ENCODE results near the gene ORMDL3.

Gene ORMDL3

DNA sequence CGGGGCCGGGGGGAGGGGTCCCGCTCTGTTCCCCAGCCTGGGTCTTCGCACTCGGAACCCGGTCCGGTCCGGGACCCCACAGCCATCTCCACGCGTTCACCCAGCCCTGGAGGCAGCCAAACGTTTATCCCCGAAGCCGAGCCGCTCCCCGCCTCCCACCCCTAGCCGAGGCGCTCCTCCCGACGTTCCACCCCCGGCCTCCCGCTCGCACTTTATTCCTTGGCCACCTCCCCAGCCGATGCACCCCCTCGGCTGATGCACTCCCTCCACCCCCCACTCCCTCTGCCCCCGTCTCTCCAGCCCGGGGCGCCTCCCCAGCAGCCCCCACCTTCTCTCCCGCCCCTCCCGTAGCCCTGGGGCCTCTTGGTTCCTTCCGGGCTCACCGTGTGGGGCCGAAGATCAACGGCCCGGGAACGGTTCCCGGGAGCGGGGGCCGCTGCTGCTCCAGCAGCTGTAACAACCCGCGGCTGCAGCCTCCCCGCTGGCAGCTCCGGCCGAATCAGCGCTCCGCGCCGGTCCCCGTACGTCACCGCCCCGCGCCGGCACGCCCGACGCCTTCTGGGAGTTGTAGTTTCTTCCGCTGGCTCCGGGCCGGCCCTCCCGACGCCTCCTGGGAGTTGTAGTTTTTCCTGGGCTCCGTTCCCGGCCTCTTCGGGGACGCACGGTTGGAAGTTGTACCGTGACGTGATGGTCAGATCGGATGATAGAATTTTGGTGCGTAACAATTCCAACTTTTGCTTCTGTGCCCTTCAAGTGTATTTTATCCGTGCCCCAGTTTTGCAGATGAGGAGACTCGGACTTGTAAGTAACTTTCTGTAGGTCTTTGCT lies at the start of gene ORMDL3, which contains the start of gene LRRC3C:
Gene ORMDL3, minus strand, starts transcription at position 501 of the 828 bp plus-strand sequence. CDS start 3,398 bp downstream, outside the sequence.
Gene LRRC3C, plus strand, starts transcription at position 632 of the 828 bp plus-strand sequence. CDS start 13,792 bp downstream, outside the sequence.
- peak; percentile 92 for DNase-seq

- DNase-seq: no peak
These were observed 48.4 kb upstream of the ORMDL3 start for GRCh38 chr17:39975801-39976200.

- DNase-seq: no peak
These were observed 47.0 kb upstream of the ORMDL3 start for GRCh38 chr17:39974433-39974832.

DNA sequence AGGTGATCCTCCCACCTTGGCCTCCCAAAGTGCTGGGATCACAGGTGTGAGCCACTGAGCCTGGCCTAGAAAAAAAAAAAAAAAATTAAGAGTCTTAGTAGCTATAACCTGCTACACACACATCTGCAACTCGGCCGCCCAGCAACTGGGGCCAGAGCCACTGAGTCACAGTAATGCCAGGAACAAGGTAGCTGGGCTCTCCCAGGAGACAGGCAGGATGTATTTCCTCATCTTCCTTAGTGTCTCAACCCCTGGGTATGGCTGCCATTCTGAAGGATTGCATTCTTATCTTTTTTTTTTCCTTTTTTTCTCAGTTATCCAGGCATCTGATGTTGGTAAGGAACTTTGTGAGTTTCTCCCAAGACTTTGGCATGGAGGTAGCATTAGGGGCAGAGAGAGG lies 46.1 kb upstream of the ORMDL3 start:
- no peak for DNase-seq

GRCh38 chr17:39972271-39972670 lies 44.9 kb upstream of the ORMDL3 start:
- DNase-seq: no peak

GRCh38 chr17:39971076-39971603 lies 43.7 kb upstream of the ORMDL3 start:
- DNase-seq: no peak

DNA sequence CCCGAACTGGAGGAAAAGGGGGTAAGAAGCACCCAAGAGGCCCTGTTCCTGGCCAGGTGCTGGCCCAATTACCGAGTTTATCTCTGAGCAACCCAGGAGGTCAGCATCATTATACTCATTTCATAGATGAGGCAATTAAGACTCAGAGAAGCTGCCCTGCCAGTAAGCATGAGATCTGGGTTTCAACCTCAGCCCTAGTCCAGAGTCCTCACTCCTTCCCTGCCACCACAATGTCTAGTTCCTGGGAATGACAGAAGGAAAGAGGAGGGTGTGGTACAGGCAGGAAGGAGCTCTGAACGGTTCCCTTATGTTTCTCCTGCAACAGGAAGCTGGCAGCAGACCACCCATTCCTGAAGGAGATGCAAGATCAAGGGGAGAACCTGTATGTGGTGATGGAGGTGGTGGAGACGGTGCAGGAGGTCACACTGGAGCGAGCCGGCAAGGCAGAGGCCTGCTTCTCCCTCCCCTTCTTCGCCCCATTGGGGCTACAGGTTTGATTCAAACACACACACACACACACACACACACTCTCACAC lies 42.8 kb upstream of the ORMDL3 start:
- no peak for DNase-seq

GRCh38 chr17:39969375-39969774 lies 42.0 kb upstream of the ORMDL3 start:
- no peak for DNase-seq

GRCh38 chr17:39968761-39969160 lies 41.4 kb upstream of the ORMDL3 start:
- no peak for DNase-seq

DNA sequence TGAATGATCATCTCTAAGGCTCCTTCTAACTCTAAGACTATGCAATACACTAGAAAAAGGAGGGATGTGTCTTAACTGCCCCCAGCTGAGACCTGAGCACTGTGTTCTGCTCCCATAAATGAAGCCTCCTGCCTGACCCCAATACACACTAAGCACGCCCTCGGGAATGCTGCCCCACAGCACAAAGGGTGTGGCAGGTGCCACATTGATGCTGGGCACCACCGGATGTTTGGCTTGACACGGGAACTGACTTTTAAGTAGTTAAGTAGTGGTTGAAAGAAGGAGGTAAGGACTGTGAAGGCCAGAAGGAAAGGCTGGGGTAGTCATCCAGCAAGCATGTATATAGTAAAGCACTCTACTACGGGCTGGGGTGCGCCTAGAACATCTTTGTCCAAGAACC lies 39.4 kb upstream of the ORMDL3 start:
- DNase-seq: no peak

DNA sequence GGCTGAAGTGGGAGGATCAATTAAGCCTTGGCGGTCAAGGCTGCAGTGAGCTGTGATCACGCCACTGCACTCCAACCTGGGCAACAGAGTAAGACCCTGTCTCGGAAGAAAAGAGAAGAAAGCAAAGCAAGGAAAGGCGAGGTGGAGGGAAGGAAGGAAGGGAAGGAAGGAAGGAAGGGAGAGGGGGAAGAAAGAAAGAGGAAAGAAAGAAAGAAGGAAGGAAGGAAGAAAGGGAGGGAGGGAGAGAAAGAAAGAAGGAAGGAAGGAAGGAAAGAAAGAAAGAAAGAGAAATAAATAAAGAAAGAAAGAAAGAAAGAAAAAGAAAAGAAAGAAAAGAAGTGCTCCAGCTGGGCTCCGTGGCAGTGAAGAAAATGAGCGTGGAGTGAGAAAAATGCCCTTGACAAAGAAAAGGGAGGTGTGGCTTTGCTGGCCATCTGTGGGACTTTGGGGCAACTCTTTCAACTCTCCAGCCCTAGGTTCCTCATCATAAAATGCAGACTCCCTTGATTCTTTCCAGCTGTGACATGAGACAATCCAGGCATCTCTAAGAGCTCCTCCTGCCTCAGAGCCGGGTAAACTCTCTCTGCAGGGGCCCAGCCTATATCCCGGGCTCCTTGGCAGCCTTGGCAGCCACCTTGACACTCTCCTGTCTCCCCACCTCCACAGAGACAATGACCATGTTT lies 37.8 kb upstream of the ORMDL3 start:
- no peak for DNase-seq

GRCh38 chr17:39963829-39964228 lies 36.4 kb upstream of the ORMDL3 start:
- peak; percentile 45 for DNase-seq

DNA sequence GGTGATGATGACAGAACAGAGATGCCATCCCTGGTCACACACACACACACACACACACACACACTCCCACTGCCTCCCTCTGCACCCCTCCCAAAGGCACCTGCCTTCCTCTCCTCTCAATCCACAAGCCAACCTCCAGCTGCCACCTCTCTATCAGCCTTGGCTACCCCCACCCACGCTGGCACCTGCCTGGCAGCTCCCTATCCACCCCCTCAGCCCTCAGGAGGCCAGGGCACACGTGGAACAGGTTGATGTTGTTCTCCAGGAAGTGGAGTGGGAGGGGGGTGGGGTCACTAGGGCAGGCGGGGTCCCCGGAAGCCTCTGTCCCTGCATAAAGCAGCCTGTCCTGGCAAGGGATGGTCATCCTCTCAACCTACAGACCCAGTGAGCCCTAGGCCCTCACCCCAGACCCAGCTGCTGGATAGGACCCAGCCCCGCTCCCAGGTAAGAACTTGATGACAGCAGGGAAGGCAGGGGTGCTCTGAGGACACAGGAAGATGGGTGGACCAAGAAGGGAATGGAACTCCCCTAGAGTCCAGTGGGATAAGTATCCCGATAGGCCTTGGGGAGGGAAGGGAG lies 35.3 kb upstream of the ORMDL3 start, which contains the start of gene GSDMA:
Gene GSDMA, plus strand, starts transcription at position 363 of the 579 bp plus-strand sequence. CDS start 2,684 bp downstream, outside the sequence.
- no peak for DNase-seq

GRCh38 chr17:39960524-39961041 lies 33.2 kb upstream of the ORMDL3 start:
- DNase-seq: no peak

- no peak for DNase-seq
These were observed 28.4 kb upstream of the ORMDL3 start for GRCh38 chr17:39955726-39956225.

DNA sequence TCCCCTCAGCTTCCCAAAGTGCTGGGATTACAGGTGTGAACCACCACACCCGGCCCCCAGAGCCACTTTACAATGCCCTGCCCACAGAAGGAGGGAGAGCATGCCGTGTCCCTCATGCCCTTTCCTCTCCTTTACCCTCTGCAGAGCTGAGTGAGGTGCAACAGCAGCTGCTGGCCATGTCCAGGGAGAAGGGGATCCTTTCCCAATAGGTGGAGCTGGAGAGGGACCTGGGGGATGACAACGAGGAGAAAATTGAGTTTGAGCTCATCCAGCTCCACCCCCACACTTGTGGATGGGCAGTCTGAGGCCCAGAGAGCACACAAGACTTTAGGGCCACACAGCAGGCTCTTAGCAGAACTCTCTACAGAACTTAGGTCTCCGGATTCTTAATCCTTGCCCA lies 27.5 kb upstream of the ORMDL3 start:
- DNase-seq: no peak

DNA sequence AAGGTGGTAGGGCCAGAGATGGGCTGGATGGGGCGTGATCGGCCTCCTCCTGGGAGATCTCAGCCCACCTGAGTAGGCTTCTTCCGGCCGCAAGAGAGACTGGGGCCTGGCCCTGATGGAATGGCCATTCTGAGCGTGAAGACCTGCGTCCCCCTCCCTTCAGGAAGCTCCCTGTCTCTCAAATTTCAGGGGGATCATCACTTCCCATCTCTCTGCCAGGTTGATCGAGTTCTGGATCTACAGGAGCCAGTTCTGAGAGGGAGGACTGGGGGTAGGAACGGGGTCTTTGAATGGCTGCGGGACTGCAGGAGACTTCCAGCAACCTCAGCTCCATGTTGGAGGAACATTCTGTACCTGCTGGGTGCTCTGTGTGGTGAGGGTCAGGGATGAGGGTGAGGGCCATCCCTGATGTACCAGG lies 26.1 kb upstream of the ORMDL3 start:
- DNase-seq: no peak

- peak; percentile 91 for DNase-seq
These were observed 25.5 kb upstream of the ORMDL3 start for GRCh38 chr17:39952680-39953470.

DNA sequence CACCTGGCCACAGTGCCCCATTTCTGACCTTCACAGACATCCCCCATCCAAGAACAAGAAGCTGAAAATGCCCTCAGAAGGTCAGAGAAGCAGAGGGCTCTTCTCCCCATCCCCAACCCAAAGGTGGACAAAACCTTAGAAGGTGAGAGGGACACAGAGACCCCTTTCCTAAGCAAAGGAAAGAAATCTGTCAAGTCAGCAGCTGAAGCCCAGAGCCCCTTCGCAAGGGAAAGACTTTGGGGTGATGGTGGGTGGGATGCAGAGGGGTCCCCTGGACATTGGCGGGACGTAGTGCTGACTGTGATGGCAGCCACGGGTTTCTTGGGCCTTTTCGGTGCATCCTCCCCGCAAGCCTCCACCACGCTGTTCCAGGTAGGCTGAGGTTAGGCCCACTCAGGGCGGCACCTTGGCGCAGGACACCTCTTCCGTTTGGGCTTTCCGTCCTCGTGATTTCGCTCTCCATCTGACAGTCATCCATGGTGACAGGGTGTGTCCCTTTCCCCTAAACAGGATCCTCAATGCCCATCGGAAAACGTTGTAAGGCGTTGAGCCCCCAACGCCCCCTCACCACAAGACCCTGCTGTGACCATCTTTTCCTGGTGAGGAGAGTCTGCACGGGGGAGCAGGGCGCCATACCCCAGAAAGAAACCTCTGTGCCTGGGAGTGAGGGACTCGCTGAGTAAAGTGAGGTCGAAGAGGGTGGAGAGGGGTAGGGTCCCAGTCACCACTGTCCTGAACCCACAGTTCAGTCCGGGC lies 24.7 kb upstream of the ORMDL3 start:
- no peak for DNase-seq

DNA sequence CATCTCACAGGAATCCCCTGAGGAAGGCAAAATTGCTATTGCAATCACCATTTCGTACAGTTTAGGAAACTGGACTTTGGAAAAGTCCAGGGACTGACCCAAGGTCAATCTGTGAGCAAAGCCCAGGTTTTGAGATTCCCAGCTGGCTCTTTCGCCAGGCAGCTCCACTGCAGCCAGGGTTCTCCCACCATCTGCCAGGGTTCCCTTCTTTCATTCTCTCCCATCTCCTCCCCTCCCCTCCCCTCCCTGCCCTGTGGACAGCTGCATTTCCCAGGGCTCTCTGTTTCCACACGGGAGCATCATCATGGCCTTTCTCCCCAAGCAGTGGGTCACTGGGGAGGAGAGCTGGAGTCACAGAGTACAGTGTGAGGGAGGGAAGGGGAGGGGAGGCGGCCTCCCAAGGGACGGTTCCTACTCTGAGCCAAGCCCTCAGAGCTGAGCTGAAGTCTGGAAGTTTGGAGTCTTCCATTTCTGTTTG lies 23.5 kb upstream of the ORMDL3 start:
- DNase-seq: no peak

DNA sequence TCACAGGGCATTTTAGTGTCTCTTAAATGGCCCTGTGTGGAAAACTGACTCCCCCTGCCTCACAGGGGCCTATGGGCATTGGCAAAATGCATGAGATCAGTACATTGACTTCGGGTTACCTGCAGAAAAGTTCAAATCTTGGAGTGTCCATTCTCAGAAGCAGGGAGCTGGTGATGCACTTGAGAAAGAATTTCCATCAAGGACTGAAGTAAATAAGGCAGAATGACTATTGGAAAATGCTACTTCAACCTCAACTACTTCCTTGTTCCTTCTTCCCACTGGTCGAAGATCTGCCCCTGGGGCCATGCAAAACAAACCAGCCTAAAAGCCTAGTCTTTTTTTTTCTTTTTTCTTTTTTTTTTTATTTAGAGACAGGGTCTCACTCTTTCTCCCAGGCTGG lies 21.6 kb upstream of the ORMDL3 start:
- DNase-seq: no peak

All from stimulated activated CD4-positive, alpha-beta T cell treated with anti-CD3 and anti-CD28 coated beads, Interleukin-1b, Interleukin-23, amount 100 ng/mL, for 48 hours (primary cell).